HL-60 (cell line): ENCODE results near the gene NHERF1.

Experiments
- DNase-seq, 2 experiments: peaks; one replicate each; pipeline ENCODE4 v3.0.0-alpha.2; 2010 to 2020; ENCODE audit warnings: low read depth in 1 of 2, low spot score in 1 of 2
- H3K27ac ChIP-seq: fragments of 250-450 bp; sonication (Bioruptor Pico); replicated peaks from 2 replicates; pipeline ENCODE4 v1.5.1; 2020; ENCODE audit warnings: mild to moderate bottlenecking, moderate library complexity
- H3K27me3 ChIP-seq: fragments of 250-450 bp; sonication (Bioruptor Pico); 2 replicates; pipeline ENCODE4 v1.5.1; 2021; ENCODE audit warnings: mild to moderate bottlenecking, moderate library complexity; ENCODE audit not compliant: insufficient read depth, poor library complexity, severe bottlenecking
- H3K4me3 ChIP-seq: replicated peaks from 2 replicates; pipeline ENCODE4 v1.5.1; 2011; ENCODE audit warnings: mild to moderate bottlenecking, control low read depth, low read length; ENCODE audit not compliant: insufficient read depth
- GABPA ChIP-seq: IDR thresholded peaks from 2 replicates; pipeline ENCODE4 v1.6.1; 2012; ENCODE audit warnings: low read depth
- POLR2AphosphoS5 ChIP-seq: IDR thresholded peaks from 2 replicates; pipeline ENCODE4 v1.6.1; 2012; ENCODE audit warnings: low read depth
- SPI1 ChIP-seq: IDR thresholded peaks from 2 replicates; pipeline ENCODE4 v1.6.1; 2012; ENCODE audit warnings: low read depth, mild to moderate bottlenecking, borderline replicate concordance
- TF ChIP-seq, protein P1 (sequence below): IDR thresholded peaks from one replicate; pipeline ENCODE4 v1.5.1; 2011; ENCODE audit warnings: low read length, control low read depth, inconsistent platforms; ENCODE audit not compliant: insufficient read depth
- TF ChIP-seq, protein P2 (sequence below): IDR thresholded peaks from 2 replicates; pipeline ENCODE4 v1.6.1; 2012; ENCODE audit warnings: low read depth; ENCODE audit not compliant: insufficient replicate concordance

Gene NHERF1

DNA sequence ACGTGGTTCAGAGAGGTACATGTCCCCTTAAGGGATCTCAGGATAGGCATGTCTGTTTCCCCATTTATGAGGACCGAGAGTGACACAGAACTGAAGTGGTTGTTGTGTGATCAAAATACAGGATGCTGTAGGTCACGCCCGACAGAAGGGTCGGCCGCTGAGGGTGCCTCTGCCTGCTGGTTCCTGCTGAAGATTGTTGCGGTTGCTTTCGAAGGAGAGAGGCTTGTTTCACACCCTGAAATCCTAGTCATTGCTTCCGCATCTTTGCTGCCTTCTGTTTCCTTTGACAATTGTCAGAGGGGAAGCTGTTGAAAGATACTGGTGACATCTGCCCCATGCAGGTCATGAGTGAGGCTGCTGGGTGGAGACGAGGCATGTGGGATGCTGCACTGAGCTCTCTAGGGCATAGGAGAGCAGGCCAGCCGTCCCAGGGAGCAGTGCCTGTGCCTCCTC is 31.5 kb downstream of the NHERF1 start:
- no peaks in the 10 kb centered on the region for H3K27me3 ChIP-seq
- TF ChIP-seq, protein P1, sequence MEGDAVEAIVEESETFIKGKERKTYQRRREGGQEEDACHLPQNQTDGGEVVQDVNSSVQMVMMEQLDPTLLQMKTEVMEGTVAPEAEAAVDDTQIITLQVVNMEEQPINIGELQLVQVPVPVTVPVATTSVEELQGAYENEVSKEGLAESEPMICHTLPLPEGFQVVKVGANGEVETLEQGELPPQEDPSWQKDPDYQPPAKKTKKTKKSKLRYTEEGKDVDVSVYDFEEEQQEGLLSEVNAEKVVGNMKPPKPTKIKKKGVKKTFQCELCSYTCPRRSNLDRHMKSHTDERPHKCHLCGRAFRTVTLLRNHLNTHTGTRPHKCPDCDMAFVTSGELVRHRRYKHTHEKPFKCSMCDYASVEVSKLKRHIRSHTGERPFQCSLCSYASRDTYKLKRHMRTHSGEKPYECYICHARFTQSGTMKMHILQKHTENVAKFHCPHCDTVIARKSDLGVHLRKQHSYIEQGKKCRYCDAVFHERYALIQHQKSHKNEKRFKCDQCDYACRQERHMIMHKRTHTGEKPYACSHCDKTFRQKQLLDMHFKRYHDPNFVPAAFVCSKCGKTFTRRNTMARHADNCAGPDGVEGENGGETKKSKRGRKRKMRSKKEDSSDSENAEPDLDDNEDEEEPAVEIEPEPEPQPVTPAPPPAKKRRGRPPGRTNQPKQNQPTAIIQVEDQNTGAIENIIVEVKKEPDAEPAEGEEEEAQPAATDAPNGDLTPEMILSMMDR, result no peak
- TF ChIP-seq GABPA, result peak; percentile 60; the same call in 1 of the 2 replicates
- peak; percentile 80; the same call in 1 of the 2 replicates for TF ChIP-seq SPI1
- TF ChIP-seq, protein P2, sequence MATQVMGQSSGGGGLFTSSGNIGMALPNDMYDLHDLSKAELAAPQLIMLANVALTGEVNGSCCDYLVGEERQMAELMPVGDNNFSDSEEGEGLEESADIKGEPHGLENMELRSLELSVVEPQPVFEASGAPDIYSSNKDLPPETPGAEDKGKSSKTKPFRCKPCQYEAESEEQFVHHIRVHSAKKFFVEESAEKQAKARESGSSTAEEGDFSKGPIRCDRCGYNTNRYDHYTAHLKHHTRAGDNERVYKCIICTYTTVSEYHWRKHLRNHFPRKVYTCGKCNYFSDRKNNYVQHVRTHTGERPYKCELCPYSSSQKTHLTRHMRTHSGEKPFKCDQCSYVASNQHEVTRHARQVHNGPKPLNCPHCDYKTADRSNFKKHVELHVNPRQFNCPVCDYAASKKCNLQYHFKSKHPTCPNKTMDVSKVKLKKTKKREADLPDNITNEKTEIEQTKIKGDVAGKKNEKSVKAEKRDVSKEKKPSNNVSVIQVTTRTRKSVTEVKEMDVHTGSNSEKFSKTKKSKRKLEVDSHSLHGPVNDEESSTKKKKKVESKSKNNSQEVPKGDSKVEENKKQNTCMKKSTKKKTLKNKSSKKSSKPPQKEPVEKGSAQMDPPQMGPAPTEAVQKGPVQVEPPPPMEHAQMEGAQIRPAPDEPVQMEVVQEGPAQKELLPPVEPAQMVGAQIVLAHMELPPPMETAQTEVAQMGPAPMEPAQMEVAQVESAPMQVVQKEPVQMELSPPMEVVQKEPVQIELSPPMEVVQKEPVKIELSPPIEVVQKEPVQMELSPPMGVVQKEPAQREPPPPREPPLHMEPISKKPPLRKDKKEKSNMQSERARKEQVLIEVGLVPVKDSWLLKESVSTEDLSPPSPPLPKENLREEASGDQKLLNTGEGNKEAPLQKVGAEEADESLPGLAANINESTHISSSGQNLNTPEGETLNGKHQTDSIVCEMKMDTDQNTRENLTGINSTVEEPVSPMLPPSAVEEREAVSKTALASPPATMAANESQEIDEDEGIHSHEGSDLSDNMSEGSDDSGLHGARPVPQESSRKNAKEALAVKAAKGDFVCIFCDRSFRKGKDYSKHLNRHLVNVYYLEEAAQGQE, result peak; percentile 43
- peak; percentile 100 for TF ChIP-seq POLR2AphosphoS5
- no peak overlapping the region for H3K4me3 ChIP-seq
- DNase-seq, result peak; percentile 98 to 99
- peak overlapping the region; percentile 84 for H3K27ac ChIP-seq

DNA sequence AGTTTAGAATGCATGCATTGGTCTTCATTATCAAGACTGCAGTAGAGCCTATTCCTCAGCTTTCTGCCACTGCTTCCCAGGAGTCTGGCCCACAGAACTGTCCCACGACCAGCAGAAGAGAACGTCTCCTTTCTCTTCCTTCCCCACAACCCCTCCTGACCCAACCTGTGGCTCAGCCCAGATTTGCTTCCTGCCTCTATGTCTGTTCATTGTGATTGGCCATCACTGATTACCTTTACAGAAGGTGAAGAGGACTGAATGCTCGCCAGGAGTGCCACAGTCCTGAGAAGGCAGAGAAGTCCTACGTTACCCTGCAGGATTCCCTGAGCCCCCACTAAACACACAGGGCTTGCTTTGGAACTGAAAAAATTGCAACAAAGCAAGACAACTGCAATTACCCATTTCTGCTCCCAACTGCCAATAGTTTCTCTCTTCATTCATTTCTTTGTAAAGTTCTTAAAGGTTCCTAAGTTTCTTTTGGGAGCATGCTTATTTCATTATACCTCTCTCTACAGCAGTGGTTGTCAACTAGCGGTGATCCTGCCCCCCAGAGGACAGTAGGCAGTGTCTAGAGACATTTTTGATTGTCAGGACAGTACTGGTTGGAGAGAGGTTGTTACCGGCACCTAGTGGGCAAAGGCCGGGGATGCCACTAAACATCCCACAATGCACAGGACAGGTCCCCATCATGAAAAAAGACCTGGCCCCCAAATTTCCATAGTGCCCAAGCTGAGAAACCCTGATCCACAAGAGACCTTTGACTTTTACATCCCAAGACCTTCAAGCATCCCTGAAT is 32.2 kb downstream of the NHERF1 start:
- Histone ChIP-seq H3K27me3 (no peaks in the 10 kb centered on the region), H3K4me3 (no peak overlapping the region), H3K27ac (peak overlapping the region; percentile 63)
- TF ChIP-seq, protein P1, result peak; percentile 64
- TF ChIP-seq, protein P2, result no peak
- peak in 1 of 2 experiments; percentile 66 for DNase-seq

DNA sequence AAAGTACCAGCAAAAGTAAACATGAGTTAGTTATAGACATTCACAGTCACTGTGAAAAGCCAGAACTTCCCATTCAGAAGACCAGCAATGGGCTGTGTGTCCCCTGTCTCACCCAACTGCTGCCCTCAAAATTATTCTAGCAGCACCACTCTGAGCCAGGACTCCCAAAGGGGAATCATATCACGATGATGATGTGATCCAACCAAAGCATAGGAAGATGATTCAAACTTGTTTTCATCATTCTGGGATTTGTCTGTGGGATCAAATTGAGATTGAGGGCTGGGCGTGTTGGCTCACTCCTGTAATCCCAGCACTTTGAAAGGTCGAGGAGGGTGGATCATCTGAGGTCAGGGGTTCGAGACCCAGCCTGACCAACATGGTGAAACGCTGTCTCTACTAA is 34.1 kb downstream of the NHERF1 start:
- no peaks in the 10 kb centered on the region for H3K27me3 ChIP-seq
- TF ChIP-seq, protein P2, result no peak
- TF ChIP-seq POLR2AphosphoS5 (no peak), GABPA (no peak), SPI1 (no peak)
- TF ChIP-seq, protein P1, result no peak
- no peak overlapping the region for H3K4me3 ChIP-seq
- H3K27ac ChIP-seq, result no peak overlapping the region
- DNase-seq, result no peak
